Transverse colon (tissue), 4 donors: Measurements from ENCODE around the gene PLXNA2. TPM values are rescaled to one million over a fixed set of nuclear protein-coding genes. Genes with fewer than 3 reads are reported as not detected.

Source experiments
- DNase-seq: peaks from one replicate; pipeline ENCODE4 v3.0.0-alpha.2; 2019
- H3K27ac ChIP-seq, 4 donors: fragments of 200-600 bp; sonication (generic); 2 replicates each; pipeline ENCODE4 v1.5.1; 2016 to 2018; ENCODE audit warnings: inconsistent platforms in 4 of 4
- H3K27me3 ChIP-seq: fragments of 200-600 bp; sonication (generic); 2 replicates; pipeline ENCODE4 v1.5.1; 2017; ENCODE audit warnings: inconsistent platforms
- H3K36me3 ChIP-seq, 4 donors: fragments of 200-600 bp; sonication (generic); 2 replicates each; pipeline ENCODE4 v1.5.1; 2017 to 2019; ENCODE audit warnings: inconsistent platforms in 4 of 4
- H3K4me1 ChIP-seq, 4 donors: fragments of 200-600 bp; sonication (generic); 2 replicates each; pipeline ENCODE4 v1.5.1; 2017 to 2020; ENCODE audit warnings: inconsistent platforms in 4 of 4
- H3K4me3 ChIP-seq, 4 donors: fragments of 200-600 bp; sonication (generic); 1 replicate in 1 of 4; 2 replicates in 3 of 4; pipeline versions ENCODE4 v1.5.1 to v1.6.1; 2017 to 2019; ENCODE audit warnings: inconsistent platforms in 4 of 4
- H3K9me3 ChIP-seq, 2 donors: fragments of 200-600 bp; sonication (generic); 2 replicates each; pipeline ENCODE4 v1.5.1; 2017 to 2019; ENCODE audit warnings: inconsistent platforms in 2 of 2
- EP300 ChIP-seq: sonication (generic); formaldehyde crosslinking; IDR thresholded peaks from one replicate; pipeline ENCODE4 v1.6.1; 2017; ENCODE audit warnings: antibody characterized with exemption, low read depth
- POLR2A ChIP-seq: fragments of 450-650 bp; IDR thresholded peaks from one replicate; pipeline ENCODE4 v1.6.1; 2016; ENCODE audit warnings: antibody characterized with exemption, mild to moderate bottlenecking, moderate library complexity
- POLR2AphosphoS5 ChIP-seq, 3 donors: sonication (generic); formaldehyde crosslinking; IDR thresholded peaks; one replicate each; pipeline ENCODE4 v1.6.1; 2016; ENCODE audit warnings: antibody characterized with exemption in 3 of 3
- WGBS, 2 donors: methylation state at CpG; one replicate each; pipeline ENCODE4 v1.1.5; 2018; ENCODE audit warnings: low coverage in 1 of 2; 5-methylcytosine and 5-hydroxymethylcytosine counted together
- in situ Hi-C, 4 donors: fragments of 200-750 bp; cut with MboI; loops; one replicate each; pipeline versions ENCODE4 v1.15.0 to v1.15.1; 2017; ENCODE audit warnings: low sequenced_read_pairs in 3 of 4, low pct_ligation_motif_present in 1 of 4, low pct_unique_long_range_greater_than_20kb in 1 of 4
- intact Hi-C: fragments of 100-400 bp; cut with DNase I; formaldehyde crosslinking; loops from one replicate; pipeline ENCODE4 v1.15.1; 2023; ENCODE audit warnings: low total_unique reads
- total RNA-seq, 4 donors: library from RNA; depleted of rRNA; stranded (reverse); fragments of >200 nt; gene quantifications; one replicate each; pipeline ENCODE4 v1.1.0, GENCODE V29; 2016
- TF ChIP-seq, protein P1 (sequence below), 5 experiments: fragments of 200-600 bp in 3 of 5; fragments of 450-650 bp in 2 of 5; sonication (generic) in 3 of 5; IDR thresholded peaks; 1 replicate in 2 of 5; 2 replicates in 3 of 5; pipeline ENCODE4 v1.5.1; 2016 to 2017; ENCODE audit warnings: antibody characterized with exemption in 5 of 5, inconsistent platforms in 3 of 5, mild to moderate bottlenecking in 2 of 5, moderate library complexity in 1 of 5

PLXNA2 gene
- total RNA-seq, 4 donors from 2014 or later: 77.4 to 140 (median 85.5) TPM

DNA sequence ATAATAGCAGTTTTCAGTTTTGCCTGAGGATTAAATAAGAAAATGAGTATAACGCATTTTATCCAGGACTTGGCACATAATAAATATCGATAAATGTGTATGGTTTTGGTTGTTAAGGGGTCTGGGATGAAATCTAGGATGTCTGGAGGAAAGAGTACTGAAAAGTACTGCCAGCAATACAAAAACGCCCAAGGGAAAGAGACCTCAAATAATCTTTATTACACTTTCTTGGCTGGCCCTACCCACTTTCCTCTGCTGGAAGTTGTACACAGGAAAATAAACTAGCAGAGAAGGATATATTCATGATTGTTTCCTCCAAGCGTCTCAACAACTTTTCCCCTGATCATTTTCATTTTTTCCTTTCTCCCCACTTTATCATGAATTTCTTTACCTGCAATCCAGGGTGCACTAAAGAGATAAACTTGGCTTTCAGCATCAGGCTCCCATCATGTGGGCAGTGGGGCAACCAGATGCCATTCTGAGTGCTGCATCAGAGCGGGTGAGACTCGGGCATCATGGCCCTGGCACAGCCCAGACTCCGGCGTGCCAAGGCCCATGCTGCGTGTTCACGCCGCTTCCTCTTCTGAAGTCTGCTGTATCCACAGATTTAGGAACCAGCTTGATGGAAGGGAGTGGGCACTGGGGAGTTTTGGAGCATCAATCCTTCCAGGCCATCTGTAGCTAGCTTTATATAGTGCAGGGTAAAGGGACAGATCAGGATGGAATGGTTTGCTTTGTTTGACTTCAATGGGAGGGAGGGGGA lies 35.8 kb upstream of the PLXNA2 start:
- Histone ChIP-seq H3K27ac (no peak overlapping the region), H3K4me1 (no peaks in the 10 kb centered on the region), H3K4me3 (no peak overlapping the region), H3K27me3 (peaks cover 11% of the 10 kb centered on the region), H3K9me3 (no peaks in the 10 kb centered on the region), H3K36me3 (no peaks in the 10 kb centered on the region)
- in situ Hi-C loops (no loop called here), intact Hi-C loops (loop anchor here (1.0 kb wide), 1 partner anchor 29 kb away; no protein-coding TSS in a partner anchor)
- no peak for DNase-seq
- 51 to 82% methylated on average over 4 to 11 of the region's 11 CpGs for WGBS, 2 donors
- TF ChIP-seq, protein P1, sequence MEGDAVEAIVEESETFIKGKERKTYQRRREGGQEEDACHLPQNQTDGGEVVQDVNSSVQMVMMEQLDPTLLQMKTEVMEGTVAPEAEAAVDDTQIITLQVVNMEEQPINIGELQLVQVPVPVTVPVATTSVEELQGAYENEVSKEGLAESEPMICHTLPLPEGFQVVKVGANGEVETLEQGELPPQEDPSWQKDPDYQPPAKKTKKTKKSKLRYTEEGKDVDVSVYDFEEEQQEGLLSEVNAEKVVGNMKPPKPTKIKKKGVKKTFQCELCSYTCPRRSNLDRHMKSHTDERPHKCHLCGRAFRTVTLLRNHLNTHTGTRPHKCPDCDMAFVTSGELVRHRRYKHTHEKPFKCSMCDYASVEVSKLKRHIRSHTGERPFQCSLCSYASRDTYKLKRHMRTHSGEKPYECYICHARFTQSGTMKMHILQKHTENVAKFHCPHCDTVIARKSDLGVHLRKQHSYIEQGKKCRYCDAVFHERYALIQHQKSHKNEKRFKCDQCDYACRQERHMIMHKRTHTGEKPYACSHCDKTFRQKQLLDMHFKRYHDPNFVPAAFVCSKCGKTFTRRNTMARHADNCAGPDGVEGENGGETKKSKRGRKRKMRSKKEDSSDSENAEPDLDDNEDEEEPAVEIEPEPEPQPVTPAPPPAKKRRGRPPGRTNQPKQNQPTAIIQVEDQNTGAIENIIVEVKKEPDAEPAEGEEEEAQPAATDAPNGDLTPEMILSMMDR (IDR thresholded peaks at IDR 0.05): no peak
- TF ChIP-seq POLR2A (no peak), POLR2AphosphoS5 (IDR thresholded peaks at IDR 0.05) (no peak), EP300 (no peak)

DNA sequence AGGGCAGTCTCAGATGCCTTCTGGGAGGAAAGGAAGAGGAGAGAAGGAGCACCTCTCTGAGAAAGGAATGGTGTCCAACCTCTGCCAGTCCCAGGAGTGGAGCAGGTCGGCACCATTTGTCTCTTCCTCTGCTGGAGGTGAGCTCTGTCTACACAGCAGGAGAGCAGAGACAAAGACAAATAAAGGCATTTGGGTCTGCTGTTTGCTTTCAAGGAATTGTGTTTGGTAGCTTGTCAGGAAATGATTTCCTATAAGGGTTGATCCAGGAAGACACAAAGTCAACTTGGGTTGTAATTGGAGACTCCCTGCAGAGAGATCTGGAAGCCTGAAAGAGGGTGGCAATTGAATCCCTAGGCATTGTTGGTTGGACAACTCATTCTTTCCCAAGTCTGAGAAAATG lies 34.5 kb upstream of the PLXNA2 start:
- TF ChIP-seq EP300 (no peak), POLR2AphosphoS5 (IDR thresholded peaks at IDR 0.05) (no peak), POLR2A (no peak)
- TF ChIP-seq, protein P1 (IDR thresholded peaks at IDR 0.05): no peak
- intact Hi-C loops: loop anchor here (1.0 kb wide), 1 partner anchor 31 kb away; no protein-coding TSS in a partner anchor

DNA sequence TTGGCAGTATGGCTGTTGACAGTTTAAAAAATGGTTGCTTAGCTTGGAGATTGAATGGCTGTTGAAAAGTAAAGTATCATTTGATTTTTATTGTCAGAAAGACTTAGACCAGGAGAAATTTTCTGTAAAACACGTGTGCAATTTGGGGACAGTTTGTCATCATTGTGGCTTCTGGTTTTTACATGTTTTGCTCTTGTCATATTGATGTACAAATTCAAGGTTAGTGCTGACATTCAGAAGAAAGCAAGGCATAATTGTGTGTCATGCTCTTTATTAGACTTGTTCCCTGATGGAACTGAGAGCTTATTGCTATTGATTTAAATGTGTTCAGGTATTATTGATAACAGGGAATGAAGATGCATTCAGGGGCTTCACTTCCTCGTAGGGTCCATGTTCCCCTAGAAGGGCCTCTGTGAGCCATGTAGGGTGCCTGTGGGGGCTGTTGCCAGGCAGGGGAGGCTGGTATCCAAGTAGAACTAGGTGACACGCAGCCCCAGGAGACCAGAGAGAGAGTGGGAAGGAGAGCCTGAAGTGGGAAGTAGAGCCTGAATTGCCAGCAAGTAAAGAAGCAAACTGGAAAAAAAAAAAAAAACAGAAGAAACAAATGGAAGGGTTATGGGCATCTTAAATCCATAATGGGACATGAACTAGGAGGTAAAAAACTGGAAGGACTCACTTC lies 32.7 kb upstream of the PLXNA2 start:
- in situ Hi-C loops: no loop called here
- 50 to 78% methylated on average over 1 to 3 of the region's 3 CpGs for WGBS, 2 donors
- H3K9me3 ChIP-seq: no peaks in the 10 kb centered on the region
- H3K4me3 ChIP-seq: no peak overlapping the region
- intact Hi-C loops: no loop called here
- no peak for DNase-seq
- peaks cover 14% of the 10 kb centered on the region for H3K27me3 ChIP-seq
- H3K36me3 ChIP-seq: no peaks in the 10 kb centered on the region
- no peaks in the 10 kb centered on the region for H3K4me1 ChIP-seq
- no peak overlapping the region for H3K27ac ChIP-seq
- no peak for TF ChIP-seq POLR2AphosphoS5 (IDR thresholded peaks at IDR 0.05)
- TF ChIP-seq EP300: no peak
- TF ChIP-seq, protein P1 (IDR thresholded peaks at IDR 0.05): no peak
- TF ChIP-seq POLR2A: no peak

More for the DNA sequence above, 34.5 kb upstream of the PLXNA2 start:
- DNase-seq: no peak
- Histone ChIP-seq H3K36me3 (no peaks in the 10 kb centered on the region), H3K27me3 (peaks cover 11% of the 10 kb centered on the region), H3K27ac (no peak overlapping the region), H3K9me3 (no peaks in the 10 kb centered on the region), H3K4me1 (no peaks in the 10 kb centered on the region), H3K4me3 (no peak overlapping the region)
- 46% methylated on average over 1 of the region's 1 CpG; no CpG with 5 or more reads in 1 of the 2 donors for WGBS, 2 donors
- in situ Hi-C loops: no loop called here

DNA sequence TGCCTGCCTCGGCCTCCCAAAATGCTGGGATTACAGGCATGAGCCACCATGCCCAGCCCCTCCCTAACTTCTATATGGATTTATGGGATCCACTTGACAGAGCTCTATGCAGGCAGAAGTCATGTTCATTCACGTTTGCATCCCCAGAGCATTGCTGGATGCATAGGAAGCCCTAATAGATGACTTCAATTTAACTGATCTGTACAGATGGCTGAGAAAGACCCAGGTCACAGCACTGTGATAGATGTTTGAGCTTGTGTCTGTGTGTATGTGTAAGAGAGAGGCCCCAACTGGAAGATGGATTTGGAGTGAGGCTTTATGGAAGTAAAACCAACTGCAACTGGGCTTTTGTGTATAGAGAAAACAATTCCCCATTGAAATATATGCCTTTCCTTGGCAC lies 30.9 kb upstream of the PLXNA2 start:
- in situ Hi-C loops: no loop called here
- peaks cover 23% of the 10 kb centered on the region for H3K27me3 ChIP-seq
- H3K4me3 ChIP-seq: no peak overlapping the region
- H3K27ac ChIP-seq: no peak overlapping the region
- WGBS, 2 donors: 72% methylated on average over 2 of the region's 2 CpGs; no CpG with 5 or more reads in 1 of the 2 donors
- H3K4me1 ChIP-seq: no peaks in the 10 kb centered on the region
- H3K36me3 ChIP-seq: no peaks in the 10 kb centered on the region
- no peak for TF ChIP-seq EP300
- TF ChIP-seq, protein P1 (IDR thresholded peaks at IDR 0.05): no peak
- TF ChIP-seq POLR2A: no peak
- no peak for TF ChIP-seq POLR2AphosphoS5 (IDR thresholded peaks at IDR 0.05)
- no peaks in the 10 kb centered on the region for H3K9me3 ChIP-seq
- DNase-seq: no peak
- intact Hi-C loops: no loop called here
